ENCODE data around the gene HOXC5.

HOXC5 gene

DNA sequence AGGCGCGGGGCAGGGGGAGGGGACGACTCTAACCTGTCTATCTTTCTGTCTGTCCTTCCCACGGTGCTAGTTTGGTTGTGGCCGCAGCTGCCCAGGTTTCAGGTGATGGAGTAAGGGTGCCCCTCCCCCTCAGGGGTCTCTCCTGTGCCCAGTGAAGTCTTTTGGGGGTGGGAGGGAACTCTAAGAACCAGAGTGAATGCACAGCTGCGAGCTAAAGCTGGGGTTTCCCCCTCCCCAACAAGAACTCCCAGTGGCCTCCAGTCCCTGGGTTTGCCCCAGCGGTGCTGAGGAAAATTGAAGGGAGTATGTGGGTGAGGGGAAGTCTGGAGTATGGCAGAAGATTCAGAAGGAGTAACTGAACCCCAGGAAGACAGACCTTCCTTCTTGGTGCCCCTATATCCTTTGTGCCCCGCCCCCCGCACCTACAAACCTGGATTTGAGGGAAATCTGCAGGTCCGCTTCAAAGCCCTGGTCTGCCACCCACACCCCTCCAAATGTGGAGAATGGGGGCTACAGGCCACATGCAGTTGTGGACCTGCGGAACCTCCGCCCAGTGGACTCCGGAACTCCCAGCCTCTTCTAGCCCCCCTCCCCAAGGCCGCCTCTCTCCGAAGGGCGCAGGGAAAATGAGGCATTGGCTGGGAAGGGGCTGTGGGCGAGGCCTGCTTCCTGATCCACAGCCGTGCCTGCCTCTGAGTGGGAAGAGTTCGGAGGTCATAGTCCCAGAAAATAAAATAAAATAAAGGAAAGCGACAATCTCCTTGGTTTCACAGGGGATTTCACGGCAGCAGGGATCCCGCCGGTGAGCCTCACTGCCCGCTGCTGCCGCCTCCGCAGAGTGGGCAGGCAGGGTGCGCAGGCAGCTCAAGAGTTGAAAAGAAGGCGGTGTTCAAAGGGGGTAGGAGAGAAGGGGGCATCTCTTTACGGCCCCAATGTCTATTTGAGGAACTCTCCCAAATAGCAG lies 36.3 kb upstream of the HOXC5 start:
- DNase-seq = no peak

DNA sequence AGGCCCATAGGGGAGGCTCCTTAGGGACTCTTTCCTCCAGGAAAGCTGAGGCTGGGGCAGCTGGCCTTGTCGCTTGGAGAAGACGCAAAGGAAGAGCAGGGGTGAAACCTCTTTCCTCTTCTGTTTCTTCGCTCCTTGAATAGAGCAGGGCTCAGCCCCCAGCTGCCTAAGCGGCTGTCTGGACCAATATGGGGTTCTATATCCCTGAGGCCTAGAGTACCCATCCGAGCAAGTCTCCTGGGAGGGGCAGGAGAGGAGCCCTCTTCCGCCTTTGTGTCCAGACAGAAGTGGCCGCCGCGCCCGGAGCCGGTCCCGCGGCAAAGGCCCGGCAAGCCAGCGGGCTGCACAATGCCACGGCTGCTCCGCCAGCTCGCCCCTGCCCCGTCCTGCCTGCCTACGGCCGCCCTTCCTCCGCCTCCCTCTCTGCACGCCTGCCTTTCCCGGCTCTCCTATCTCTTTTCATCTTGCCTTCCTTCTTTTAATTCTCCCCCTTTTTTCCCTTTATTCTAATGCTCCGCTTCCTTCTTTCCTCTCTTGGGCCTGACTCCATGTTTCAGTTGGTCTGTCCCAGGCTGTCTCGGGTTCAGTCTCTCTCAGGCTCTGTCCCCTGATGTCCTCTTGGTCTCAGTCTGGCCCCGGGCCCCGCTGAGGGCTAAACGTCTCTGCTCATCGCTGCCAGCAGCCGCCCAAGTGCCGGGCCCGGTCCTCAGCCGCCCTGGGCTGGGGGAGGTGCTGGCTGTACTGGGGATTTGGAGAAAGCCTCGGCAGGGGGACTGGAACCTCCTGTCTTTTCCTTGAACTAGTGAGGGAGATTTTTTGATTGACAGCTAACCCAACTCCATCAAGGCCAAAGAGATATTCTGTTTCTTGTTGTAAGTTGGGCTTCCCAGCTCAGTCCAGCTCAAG lies 35.4 kb upstream of the HOXC5 start:
- no peak for DNase-seq

DNA sequence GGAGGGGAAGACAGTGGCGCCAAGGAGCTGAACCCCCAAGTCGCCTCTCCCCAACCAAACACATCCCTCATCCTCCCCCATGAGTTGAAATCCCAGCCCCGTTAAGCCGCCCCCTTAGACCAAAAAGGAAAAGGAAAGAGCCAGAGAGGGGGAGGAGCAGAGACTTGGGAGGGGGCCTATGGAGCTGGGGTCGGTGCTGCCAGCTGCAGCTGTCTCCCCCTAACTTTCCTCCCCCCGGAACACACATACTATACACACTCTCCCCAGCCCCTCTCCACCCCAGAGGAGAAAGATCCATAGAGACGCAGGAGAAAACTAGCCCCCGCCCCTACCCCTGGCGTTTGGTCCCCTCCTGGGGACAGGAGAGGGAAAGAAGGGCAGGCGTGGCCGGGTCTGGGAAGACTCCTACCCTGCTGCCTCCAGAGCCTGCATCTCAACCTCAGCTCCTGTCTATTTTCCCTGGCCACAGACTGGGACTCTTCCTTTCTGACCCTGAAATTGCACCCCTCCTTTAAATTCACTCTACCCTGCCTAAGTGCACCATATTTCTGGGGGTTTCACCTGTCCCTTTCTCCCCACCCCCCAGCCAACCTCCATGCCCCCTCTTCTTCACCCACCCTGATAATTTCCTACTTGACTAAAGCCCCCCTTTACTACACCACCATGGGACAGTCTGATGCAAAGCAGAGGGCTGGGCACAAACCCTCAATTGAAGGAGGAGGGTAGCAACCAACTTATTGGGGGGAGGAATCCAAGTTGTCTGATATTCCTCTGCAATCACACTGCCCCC lies 34.5 kb upstream of the HOXC5 start:
- DNase-seq = no peak

DNA sequence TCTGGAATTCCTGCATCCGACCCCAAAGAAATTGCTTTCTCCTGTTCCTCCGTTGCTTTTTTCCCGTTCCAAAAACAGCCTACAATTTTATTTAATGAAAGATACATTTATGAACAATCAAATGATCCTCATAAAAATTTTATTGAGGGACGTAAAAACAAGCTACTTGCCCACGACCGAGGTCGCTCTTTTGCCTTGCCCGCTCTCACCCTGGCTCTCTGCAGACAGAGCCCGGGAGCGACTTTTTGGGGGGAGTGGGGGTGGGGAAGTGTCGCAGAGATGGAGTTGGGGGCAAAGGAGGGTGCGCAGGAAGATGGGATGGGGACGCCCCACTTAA lies 34.0 kb upstream of the HOXC5 start:
- no peak for DNase-seq

DNA sequence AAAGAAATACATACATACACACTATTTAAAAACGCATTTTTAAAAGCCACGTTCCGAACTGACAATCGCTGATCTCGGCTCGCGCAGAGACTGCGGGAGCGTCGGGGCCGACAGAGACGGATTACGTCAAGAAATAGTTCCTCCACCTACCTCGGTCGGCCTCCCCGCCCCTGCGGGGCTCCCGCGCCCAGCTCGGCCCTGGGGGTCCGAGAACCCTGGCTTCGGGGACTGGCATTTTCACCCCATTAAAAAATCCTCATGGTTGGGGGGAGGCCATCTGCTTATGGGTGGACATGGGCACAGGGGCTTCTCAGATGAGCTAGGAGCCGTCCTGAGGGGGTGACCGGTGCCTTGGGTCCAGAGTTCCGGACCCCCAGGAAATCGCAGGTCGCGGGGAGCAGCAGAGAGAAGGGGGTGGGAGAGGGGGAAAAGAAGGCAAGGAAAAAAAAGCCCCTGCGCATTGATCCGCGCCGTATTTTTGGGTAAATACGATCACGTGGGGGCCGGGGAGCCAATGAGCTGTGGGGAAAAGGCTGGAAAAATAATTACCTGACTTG lies 33.2 kb upstream of the HOXC5 start:
- no peak for DNase-seq

DNA sequence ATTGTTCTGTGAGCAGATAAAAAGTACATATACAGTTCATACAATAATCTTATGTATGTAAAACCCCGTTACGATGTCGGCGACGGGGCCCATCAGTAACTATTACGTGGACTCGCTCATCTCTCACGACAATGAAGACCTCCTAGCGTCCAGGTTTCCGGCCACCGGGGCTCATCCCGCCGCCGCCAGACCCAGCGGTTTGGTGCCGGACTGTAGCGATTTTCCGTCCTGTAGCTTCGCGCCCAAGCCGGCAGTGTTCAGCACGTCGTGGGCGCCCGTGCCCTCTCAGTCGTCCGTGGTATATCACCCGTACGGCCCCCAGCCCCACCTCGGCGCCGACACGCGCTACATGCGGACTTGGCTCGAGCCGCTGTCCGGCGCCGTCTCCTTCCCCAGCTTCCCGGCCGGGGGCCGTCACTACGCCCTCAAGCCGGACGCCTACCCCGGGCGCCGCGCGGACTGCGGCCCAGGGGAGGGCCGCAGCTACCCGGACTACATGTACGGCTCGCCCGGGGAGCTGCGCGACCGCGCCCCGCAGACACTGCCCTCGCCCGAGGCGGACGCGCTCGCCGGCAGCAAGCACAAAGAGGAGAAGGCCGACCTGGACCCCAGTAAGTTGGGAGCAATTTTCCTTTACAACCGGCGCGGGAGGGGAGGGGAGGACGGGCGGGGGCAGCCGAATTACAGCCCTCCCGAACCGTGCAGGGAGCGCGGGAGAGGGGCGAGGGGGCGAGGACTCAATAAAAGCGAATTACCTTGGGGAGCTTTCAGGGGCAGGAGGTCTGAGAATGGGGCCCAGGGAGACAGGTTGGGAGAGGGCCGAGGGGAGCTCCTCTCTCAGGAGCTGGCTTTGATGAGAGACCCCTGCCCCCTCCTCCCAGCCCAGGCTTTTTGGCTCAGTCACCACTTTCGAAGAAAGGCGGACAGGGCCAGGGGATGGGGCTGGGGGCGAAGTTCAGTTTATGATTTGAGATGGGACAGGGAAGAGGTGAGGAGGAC lies 32.4 kb upstream of the HOXC5 start, which contains the start of gene HOXC9:
Gene HOXC9 (plus strand): TSS at position 46 of the 999 bp plus-strand sequence. CDS start 28 bp downstream, at position 74.
- DNase-seq = no peak

DNA sequence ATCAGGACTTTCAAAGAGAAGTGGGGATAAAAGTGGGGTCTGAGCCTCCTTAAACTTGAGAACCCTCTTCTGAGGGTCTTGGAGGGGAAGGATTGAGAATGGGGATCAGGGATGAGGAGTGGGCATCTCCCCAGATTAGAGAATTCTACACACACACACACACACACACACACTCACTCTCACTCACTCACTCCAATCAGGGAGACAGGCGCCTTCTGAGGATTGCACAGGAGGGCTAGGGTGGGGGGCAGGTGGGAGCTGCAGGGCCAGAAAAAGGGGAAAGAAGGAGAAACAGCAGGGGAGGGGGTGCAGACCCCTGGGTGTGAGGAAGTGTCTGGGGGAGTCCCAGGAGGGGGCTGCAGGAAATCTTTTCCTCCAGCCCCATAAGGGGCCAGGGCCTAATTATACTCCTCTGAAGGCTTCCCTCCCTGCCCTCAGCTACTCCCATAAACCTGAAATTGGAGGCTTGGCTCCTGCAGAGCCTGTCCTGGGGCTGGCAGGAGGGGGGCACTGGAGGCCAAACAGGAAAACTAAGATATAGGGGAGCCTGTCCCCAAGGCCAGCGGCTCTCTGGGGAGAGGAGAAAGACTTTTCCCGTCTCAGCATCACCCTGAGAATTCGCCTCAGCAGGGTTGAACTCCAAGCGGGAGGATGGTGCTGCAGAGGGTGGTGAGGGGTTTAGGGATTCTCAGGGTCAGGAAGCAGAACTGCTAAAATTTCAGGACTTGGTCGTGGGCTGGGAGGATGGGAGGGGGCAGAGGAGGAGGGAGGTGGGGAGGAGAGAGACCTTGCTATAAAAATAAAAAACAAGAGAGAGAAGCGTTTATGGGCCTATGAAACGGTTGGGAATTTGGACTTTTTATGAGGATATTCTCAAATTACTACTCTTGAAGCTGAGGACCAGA lies 31.3 kb upstream of the HOXC5 start:
- no peak for DNase-seq

DNA sequence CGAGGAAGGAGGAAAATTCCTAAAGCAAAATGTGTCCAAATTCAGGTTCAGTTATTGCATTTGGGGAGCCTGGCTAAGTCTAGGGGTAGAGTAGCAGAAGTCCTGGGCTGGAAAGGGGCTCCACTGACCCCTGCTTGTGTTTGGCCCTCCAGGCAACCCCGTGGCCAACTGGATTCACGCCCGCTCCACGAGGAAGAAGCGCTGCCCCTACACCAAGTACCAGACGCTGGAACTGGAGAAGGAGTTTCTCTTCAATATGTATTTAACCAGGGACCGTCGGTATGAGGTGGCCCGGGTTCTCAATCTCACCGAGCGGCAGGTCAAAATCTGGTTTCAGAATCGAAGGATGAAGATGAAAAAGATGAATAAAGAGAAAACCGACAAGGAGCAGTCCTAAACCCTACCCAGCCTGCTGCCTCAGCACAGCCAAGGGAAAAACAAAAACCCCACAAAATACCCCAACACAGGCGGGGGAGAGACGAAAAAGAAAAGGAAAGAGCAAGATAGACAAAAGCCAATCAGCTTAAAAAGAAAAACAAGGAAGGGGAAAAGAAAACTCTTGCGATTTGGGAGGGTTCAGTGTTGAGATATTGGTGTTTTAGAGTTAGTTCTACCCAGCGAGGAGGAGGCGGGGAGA lies 30.5 kb upstream of the HOXC5 start:
- DNase-seq = no peak

DNA sequence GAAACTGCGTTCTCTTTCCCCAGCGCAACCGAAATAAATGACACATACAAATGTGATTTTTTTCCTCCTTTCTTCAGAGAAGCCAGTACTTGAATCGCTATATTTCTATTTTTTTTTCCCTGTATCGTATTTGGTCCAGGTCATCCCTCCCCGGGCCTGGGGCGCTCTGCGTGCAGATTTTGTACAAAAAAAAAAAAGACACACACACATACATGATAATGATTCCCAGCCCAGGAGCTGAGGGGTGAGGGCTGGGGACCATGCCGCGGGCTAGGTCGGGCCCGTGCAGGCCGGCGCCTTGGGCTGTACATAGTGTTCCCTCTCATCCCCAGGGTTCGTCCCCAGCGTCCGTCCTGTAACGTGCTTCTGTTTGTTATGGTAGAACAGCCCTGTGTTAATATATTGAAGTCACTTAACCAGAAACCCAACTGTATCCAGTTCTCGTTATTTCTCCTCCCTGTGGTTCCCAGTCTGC lies 29.9 kb upstream of the HOXC5 start:
- no peak for DNase-seq

DNA sequence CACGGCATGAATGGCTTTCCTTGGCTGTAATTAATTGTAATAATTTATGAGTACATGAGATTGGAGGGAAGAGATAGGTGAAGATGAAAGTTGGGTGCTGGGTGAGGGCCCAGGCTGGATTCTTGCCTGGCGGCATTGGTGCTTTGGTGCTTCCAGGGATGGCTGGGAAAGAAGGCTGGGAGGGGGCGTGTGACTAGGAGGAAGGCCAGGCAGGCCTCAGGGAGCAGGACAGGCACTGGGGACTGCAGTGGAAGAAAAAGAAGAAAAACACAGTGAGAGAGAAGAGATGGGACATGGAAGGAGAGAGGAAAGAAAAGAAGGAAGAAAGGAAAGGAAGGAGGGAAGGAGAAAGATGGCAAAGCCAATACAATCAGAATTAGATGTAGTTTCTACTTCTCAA lies 29.2 kb upstream of the HOXC5 start:
- DNase-seq = no peak

DNA sequence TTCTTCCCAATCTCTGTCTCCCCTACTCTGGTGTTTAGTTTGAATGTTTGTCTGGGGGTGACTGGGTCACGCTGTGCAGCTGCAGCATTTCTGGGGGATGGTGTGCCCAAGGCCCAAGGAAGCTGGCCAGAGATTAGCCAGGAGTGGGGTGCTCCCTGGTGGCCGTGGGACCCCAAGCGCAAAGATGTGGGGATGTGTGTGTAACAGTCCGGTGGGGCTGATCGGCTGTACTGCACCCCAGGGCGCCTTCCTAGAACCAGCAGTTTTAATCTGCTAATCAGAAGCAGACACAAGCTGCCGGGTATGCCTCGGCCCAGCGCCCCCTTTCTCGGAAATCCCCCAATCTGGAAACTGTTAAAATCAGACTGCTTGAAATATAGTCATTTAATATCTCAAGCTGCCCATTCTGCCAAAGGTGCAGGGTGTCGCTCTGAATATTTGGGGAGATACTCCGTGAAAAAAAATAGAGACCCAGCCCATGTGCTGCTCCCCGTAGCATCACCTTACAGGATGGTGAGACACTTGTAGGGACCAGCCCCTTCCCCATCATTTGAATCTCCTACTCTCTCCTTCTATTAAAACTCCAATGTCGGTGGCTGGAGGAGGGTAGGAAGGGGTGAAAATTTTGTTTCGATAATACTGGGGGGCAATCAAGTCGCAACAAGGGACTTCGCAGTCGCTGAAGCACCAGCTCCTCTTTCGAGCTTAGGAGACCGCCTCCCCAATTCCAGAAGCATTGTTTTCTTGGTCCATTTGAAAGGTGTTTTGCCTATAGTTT lies 28.6 kb upstream of the HOXC5 start:
- no peak for DNase-seq

DNA sequence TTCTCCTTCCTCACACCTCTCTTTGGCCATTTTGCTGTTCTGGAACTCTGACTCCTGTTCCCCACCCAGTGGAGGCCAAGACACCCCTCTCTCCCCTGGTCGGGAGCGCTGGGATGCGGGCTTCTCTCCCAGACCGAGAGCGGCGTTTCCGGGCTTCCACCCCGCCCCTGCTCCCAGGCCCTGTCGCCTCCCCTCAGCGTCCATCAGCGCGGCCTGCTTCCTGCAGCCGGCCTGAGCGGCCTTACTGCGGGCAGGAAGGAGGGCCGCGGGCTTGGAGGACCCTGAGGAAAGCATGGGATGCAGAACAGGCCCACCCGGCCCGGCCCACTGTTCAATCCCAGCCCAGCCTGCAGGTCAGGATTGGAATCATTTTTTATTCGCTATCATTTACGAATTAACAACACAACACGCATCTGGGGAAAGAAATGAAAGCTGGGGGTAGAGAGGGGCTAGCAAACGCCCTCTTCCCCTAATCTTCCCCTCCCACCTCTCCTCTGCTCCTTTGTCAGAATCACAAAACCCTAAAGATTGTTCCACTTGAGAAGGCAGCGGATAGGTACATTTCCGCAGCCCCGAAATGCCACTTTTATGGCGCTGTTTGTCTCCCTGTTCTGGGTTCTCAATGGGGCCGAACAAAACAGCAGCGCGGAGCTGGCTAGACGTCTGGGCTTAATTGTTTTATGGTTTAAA lies 27.9 kb upstream of the HOXC5 start:
- DNase-seq = no peak

DNA sequence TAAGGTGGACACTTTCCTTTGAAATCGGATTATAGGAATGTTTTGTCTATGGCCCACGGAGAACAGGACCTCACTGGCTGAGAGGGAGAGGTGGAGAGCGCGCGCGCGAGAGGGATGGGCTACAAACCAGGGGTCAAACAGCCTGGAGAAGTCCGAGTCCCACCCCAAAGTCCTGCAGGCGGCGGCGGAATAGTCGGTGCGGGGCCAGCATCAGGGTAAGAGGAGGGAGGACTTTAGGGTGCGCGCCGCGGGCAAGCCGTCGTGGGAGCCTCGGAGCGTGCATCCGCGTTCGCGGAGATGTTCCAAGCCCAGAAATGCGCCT lies 27.4 kb upstream of the HOXC5 start:
- no peak for DNase-seq

DNA sequence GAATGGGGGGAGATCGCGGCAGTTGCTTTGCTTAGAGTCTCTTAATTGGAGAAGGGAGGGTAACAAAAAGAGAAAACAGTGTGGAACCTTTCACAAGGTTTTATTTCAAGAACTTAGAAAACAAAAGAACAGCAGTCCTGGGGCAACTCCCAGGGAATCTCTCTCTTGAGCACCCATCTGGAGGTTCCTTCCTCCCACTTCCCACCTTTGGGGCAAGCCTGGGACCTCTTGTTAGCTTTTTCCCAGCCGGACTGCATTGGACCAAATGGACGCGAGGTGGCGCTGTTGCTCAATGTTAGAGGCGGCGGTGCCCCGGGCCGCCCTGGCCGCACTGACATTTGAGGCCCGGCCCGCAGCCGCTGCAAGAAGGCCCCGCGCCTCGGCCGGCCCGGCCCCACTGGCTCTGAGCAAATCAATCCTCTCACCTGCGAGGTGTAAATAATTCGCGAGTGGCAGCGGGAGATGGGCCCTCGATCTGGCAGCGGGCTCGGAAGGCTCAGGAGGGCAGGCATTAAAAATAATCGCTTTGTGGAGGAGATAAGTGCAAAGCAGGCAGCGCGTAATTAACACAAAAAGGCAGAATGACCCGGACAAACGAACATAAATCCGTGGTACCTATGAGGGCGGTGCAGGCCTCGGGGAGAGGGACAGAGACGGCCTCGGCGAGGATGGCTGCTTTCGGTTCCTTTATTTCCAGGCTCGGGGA lies 26.8 kb upstream of the HOXC5 start:
- peak in 1 of 2 experiments; percentile 25 for DNase-seq

DNA sequence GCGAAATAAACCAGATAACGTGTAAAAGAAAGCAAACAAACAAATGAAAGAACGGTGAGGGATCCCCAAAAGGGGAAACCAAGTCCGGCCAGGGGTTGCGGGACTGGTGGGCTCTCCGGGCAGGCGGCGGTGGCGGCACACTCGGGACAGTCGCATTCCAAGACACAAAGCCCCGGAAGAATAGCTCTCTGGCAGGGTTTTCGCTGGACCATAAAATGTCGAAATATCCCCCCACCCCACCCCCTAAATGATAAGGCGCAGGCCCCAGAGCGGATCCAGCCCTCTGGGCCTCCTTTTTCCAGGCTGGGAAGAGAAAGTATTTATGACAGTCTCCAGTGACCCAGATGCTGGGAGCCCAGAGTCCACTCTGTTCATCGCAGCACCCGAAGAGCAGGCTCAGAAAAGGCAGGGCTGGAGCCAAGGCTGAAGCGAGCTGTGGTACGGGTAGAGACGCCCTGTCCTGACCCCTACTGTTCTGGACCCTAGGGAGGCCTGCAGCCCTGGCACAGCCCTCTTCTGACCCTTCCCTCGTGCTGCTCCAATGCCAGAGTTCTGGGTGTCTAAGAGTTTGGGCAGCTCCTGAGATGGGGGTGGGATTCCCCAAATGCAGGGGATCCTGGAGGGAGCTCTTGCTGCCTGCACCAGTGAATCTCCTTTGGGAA lies 26.2 kb upstream of the HOXC5 start:
- no peak for DNase-seq

DNA sequence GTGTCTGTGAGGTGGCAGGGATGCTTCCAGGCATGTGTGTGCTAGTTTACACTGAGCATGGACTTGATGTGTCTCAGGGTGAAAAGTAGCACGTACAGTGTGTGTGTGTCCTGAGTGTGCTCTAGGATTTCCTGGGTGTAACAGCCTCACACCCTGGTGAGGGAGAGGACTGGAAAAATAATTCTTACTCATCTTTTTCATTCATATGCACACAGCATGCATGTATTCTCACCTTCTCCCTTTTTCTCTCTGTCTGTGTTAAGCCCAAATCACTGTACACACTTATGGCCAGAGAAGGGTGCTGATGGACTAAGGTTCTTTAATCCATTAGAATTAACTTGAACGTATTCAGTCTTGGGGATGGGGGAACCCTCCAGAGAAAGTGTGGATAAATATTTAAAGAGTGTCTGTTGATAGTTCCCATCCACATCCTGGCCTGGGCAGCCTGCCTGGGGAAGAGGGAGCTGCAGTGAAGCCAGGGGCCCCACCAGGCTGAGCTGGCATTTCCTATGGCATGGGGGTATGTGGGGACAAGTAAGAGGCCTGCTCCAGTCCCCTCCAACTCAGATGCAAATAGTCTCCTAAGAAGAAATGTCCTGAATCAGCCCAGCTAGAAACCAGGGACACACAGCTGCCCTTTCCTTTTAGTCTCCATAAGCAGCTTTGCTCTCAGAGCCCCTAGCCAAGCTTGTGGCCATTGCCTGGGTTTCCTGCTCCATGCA lies 25.2 kb upstream of the HOXC5 start:
- no peak for DNase-seq

DNA sequence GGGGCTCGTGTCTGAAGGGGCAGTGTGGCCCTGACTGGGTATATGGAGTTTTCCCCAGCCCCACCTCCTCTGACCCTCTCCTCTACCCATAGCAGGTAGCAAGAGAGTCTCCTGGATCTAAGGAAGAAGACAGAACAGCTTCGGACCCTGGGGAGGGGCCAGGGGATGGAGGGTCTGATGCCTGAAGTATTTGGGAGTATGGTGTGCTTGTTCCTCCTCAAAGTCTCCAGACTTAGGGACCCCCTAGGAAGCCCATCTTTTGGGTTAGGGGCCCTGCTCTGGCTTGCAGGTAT lies 24.6 kb upstream of the HOXC5 start:
- no peak for DNase-seq
